ENCODE data around the gene TRIM37. TPM values are rescaled to one million over a fixed set of nuclear protein-coding genes. Genes with fewer than 3 reads are reported as not detected.

TRIM37 gene
- total RNA-seq, 1 donor from 2014 or later, result 39.0 TPM

GRCh38 chr17:58995247-58995940 is 111.3 kb downstream of the TRIM37 start:
- Mint-ChIP-seq H3K27me3 (ENCODE audit: low read depth) (no peaks in the 10 kb centered on the region), H3K9me3 (no peaks in the 10 kb centered on the region)

DNA sequence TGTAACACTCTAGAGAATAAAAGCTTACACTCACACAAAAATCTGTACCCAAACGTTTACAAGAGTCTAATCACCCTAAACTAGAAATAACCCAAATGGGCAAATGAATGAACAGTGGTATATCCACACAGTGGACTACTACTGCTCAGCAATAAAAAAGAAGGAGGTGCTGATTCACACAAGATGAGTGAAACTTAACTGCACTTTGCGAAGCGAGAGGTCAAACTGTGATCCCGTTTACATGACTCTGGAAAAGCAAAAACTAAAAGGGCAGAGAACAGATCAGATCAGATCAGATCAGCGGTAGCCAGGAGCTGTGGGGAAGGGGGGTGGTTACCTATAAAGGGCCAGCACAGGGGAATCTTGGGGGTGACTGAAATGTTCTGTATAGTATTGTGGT is 113.4 kb downstream of the TRIM37 start:
- H3K27ac Mint-ChIP-seq (ENCODE audit: unreplicated experiment), result no peak overlapping the region
- H3K4me3 Mint-ChIP-seq, result no peak overlapping the region
- peaks cover 13% of the 10 kb centered on the region for H3K36me3 Mint-ChIP-seq (ENCODE audit: low read depth)

More at GRCh38 chr17:58995247-58995940, 111.3 kb downstream of the TRIM37 start:
- Mint-ChIP-seq H3K4me3 (no peak overlapping the region), H3K4me1 (no peaks in the 10 kb centered on the region), H3K27ac (ENCODE audit: unreplicated experiment) (no peak overlapping the region), H3K36me3 (ENCODE audit: low read depth) (peaks cover 15% of the 10 kb centered on the region)
- DNase-seq (ENCODE audit: low read depth, low spot score), result no peak
- TF ChIP-seq, protein P1, sequence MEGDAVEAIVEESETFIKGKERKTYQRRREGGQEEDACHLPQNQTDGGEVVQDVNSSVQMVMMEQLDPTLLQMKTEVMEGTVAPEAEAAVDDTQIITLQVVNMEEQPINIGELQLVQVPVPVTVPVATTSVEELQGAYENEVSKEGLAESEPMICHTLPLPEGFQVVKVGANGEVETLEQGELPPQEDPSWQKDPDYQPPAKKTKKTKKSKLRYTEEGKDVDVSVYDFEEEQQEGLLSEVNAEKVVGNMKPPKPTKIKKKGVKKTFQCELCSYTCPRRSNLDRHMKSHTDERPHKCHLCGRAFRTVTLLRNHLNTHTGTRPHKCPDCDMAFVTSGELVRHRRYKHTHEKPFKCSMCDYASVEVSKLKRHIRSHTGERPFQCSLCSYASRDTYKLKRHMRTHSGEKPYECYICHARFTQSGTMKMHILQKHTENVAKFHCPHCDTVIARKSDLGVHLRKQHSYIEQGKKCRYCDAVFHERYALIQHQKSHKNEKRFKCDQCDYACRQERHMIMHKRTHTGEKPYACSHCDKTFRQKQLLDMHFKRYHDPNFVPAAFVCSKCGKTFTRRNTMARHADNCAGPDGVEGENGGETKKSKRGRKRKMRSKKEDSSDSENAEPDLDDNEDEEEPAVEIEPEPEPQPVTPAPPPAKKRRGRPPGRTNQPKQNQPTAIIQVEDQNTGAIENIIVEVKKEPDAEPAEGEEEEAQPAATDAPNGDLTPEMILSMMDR (conservative IDR thresholded peaks at IDR 0.05), result no peak

DNA sequence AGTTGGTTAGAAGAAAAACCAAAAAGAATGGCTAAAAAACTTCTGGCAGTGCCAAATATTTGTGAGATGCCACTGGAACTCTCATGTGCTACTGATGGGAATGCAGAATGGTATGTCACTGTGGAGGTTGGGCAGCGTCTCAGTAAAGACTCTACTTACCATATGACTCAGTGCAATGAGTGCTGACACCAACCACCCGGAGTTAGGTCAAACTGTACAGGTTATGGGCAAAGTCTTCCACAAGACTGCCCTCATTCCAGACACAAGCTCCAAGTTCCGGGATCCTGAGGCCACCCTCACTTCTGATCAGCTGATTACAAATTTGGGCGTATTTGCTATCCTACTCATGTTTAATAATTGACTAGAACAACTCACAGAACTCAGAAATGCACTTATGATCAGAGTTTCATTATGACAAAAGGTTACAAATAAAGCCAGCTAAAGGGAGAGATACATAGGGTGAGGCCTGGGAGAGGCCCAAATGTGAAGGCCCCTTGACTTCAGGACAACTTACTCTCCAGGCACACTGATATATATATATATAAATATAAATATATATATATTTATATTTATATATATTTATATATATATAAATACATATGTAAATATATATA is 114.9 kb downstream of the TRIM37 start:
- H3K36me3 Mint-ChIP-seq (ENCODE audit: low read depth), result peaks cover 13% of the 10 kb centered on the region
- TF ChIP-seq, protein P1 (conservative IDR thresholded peaks at IDR 0.05), result no peak
- H3K4me3 Mint-ChIP-seq, result no peak overlapping the region
- H3K27me3 Mint-ChIP-seq (ENCODE audit: low read depth), result no peaks in the 10 kb centered on the region
- no peaks in the 10 kb centered on the region for H3K9me3 Mint-ChIP-seq
- no peak overlapping the region for H3K27ac Mint-ChIP-seq (ENCODE audit: unreplicated experiment)
- no peak for DNase-seq (ENCODE audit: low read depth, low spot score)
- H3K4me1 Mint-ChIP-seq, result no peaks in the 10 kb centered on the region

More for the DNA sequence above, 113.4 kb downstream of the TRIM37 start:
- no peak for DNase-seq (ENCODE audit: low read depth, low spot score)
- Mint-ChIP-seq H3K27me3 (ENCODE audit: low read depth) (no peaks in the 10 kb centered on the region), H3K4me1 (no peaks in the 10 kb centered on the region), H3K9me3 (no peaks in the 10 kb centered on the region)
- TF ChIP-seq, protein P1 (conservative IDR thresholded peaks at IDR 0.05), result no peak

DNA sequence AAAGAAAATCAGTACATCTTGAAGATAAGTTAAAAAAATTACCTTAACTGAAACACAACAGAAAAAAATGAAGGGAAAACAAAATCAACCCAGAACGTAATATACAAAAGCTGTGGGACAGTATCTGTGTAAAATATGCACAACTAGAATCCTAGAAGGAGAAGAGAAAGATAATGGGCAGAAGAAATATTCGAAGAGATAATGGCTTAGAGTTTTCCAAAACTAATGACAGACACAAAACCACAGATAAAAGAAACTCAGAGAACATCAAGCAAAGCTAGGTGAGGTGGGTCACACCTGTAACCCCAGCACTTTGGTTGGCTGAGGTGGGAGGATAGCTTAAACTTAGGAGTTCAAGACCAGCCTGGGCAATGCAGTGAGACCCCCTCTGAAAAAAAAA is 117.1 kb downstream of the TRIM37 start:
- Mint-ChIP-seq H3K9me3 (no peaks in the 10 kb centered on the region), H3K36me3 (ENCODE audit: low read depth) (peaks cover 13% of the 10 kb centered on the region), H3K27me3 (ENCODE audit: low read depth) (no peaks in the 10 kb centered on the region), H3K4me1 (no peaks in the 10 kb centered on the region), H3K4me3 (no peak overlapping the region), H3K27ac (ENCODE audit: unreplicated experiment) (no peak overlapping the region)
- no peak for DNase-seq (ENCODE audit: low read depth, low spot score)
- TF ChIP-seq, protein P1 (conservative IDR thresholded peaks at IDR 0.05), result no peak

DNA sequence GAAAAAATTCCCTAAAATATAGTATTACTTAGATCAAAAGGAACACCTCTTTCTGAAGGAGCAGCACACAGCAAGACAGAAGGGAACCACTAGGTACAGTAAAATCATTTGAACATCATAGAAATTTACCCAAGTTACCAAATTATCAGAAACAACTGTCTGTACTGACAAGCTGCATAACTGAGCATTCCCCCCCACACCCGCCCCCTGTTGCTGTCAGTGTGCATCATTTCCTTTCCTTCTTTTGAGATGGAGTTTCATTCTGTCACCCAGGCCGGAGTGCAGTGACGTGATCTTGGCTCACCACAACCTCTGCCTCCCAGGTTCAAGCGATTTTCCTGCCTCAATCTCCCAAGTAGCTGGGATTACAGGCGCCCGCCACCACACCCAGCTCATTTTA is 120.7 kb downstream of the TRIM37 start:
- TF ChIP-seq, protein P1 (conservative IDR thresholded peaks at IDR 0.05), result no peak
- Mint-ChIP-seq H3K9me3 (no peaks in the 10 kb centered on the region), H3K4me1 (no peaks in the 10 kb centered on the region), H3K4me3 (no peak overlapping the region), H3K27me3 (ENCODE audit: low read depth) (no peaks in the 10 kb centered on the region), H3K36me3 (ENCODE audit: low read depth) (peaks cover 5% of the 10 kb centered on the region), H3K27ac (ENCODE audit: unreplicated experiment) (no peak overlapping the region)
- no peak for DNase-seq (ENCODE audit: low read depth, low spot score)
